Lower leg skin (tissue), 4 donors: ENCODE measurements around the gene CTSL. TPM values are rescaled to one million over a fixed set of nuclear protein-coding genes. Genes with fewer than 3 reads are reported as not detected.
"Not testable (repeated sequence)": the region's sequence is repeated elsewhere in the genome, so short reads cannot be mapped to it uniquely, and the experiment has no call there.

Source experiments
- DNase-seq, 2 donors: peaks; one replicate each; pipeline ENCODE4 v3.0.0-alpha.2; 2019; ENCODE audit warnings: low spot score in 2 of 2
- H3K4me3 ChIP-seq: fragments of 200-600 bp; sonication (generic); 2 replicates; pipeline ENCODE4 v1.5.1; 2017; ENCODE audit warnings: mild to moderate bottlenecking, low read depth; ENCODE audit not compliant: poor library complexity, severe bottlenecking
- POLR2A ChIP-seq, 2 donors: fragments of 450-650 bp; IDR thresholded peaks; one replicate each; pipeline ENCODE4 v1.6.1; 2016 to 2017; ENCODE audit warnings: antibody characterized with exemption in 2 of 2, mild to moderate bottlenecking in 1 of 2, moderate library complexity in 1 of 2
- WGBS, 2 donors: methylation state at CpG; one replicate each; pipeline ENCODE4 v1.1.5; 2018; 5-methylcytosine and 5-hydroxymethylcytosine counted together
- intact Hi-C: fragments of 100-400 bp; cut with DNase I; formaldehyde crosslinking; loops from one replicate; pipeline ENCODE4 v1.15.0; 2023; ENCODE audit warnings: low total_unique reads
- total RNA-seq, 4 donors: library from RNA; depleted of rRNA; stranded (reverse); fragments of >200 nt; gene quantifications; one replicate each; pipeline ENCODE4 v1.1.0, GENCODE V29; 2016
- TF ChIP-seq, protein P1 (sequence below), 3 donors: fragments of 450-650 bp; IDR thresholded peaks; one replicate each; pipeline ENCODE4 v1.5.1; 2016; ENCODE audit warnings: antibody characterized with exemption in 3 of 3, mild to moderate bottlenecking in 3 of 3, moderate library complexity in 2 of 3

CTSL gene
- total RNA-seq, 4 donors from 2014 or later, result 22.0 to 41.3 (median 33.8) TPM

DNA sequence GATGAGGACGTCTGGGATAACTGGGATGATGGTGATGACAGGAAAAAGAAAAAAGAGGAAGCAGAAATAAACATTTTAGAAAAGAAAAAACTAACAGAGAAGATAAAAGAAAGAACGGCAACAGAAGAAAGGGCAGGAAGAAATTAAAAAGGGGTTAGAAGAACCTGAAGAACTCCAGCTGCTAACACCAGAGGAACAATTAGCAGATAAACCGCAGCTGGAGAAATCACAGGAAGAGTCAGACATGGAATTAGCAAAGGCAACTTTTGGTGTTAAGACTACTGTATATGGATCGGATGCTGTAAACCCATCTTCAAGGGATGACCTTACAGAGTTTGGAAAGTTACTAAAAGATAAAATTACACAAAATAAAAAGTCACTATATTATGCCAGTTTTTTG, 15.4 kb downstream of the CTSL start:
- TF ChIP-seq, protein P1, sequence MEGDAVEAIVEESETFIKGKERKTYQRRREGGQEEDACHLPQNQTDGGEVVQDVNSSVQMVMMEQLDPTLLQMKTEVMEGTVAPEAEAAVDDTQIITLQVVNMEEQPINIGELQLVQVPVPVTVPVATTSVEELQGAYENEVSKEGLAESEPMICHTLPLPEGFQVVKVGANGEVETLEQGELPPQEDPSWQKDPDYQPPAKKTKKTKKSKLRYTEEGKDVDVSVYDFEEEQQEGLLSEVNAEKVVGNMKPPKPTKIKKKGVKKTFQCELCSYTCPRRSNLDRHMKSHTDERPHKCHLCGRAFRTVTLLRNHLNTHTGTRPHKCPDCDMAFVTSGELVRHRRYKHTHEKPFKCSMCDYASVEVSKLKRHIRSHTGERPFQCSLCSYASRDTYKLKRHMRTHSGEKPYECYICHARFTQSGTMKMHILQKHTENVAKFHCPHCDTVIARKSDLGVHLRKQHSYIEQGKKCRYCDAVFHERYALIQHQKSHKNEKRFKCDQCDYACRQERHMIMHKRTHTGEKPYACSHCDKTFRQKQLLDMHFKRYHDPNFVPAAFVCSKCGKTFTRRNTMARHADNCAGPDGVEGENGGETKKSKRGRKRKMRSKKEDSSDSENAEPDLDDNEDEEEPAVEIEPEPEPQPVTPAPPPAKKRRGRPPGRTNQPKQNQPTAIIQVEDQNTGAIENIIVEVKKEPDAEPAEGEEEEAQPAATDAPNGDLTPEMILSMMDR (IDR thresholded peaks at IDR 0.05), result no peak
- no peak for TF ChIP-seq POLR2A (IDR thresholded peaks at IDR 0.05)
- 48 to 51% methylated on average over 4 of the region's 4 CpGs for WGBS, 2 donors
- intact Hi-C loops, result no loop called here
- no peak overlapping the region for H3K4me3 ChIP-seq
- no peak for DNase-seq

DNA sequence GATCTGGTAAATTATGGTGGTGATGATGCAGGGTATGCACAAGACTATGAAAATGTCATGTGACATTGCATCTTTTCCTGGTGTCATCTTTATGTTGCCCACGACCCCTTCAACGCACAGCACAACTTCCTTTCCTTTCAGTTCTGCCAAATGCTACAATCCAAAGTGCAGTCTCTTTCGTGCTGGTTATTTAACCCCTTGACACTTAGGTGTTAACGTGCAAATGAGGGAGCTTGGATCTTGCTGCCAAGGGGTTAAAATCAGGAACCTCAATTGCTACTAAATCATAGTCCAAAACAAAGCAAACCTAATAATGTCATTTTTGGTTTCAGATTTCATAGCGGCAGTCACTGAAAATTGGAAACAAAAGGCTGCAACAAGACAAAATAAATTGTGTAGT, 16.0 kb downstream of the CTSL start:
- intact Hi-C loops, result no loop called here
- no peak overlapping the region for H3K4me3 ChIP-seq
- 29% methylated on average over 5 of the region's 5 CpGs for WGBS, 2 donors
- no peak for DNase-seq
- TF ChIP-seq, protein P1 (IDR thresholded peaks at IDR 0.05), result no peak
- no peak for TF ChIP-seq POLR2A (IDR thresholded peaks at IDR 0.05)

DNA sequence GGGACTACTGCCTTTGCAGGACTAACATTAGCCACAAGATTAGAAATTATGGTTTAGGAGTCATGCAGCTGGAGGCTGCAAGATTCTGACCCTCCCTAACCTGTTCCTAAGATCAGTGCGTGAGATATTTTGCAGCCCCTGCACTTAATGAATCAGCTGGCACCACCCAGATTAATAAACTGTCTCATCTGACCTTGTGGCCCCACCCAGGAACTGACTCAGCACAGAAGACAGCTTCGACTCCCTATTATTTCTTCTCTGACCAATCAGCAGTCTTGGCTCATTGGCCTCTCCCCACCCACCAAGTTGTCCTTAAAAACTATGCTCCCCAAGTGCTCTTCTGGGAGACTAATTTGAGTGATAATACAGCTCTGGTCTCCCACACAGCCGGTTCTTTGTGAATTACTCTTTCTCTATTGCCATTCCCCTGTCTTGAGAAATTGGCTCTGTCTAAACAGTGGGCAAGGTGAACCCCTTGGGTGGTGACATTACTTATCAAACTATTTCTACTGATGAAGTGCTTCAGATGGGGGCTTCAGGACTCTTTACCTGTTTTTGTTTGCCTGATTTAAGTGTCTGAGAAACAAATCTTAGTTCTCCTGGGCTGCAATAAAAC, 17.0 kb downstream of the CTSL start:
- no peak overlapping the region for H3K4me3 ChIP-seq
- DNase-seq, result no peak
- intact Hi-C loops, result no loop called here
- TF ChIP-seq, protein P1 (IDR thresholded peaks at IDR 0.05), result no peak
- TF ChIP-seq POLR2A (IDR thresholded peaks at IDR 0.05), result no peak
- WGBS, 2 donors, result 55 to 66% methylated on average over 3 of the region's 3 CpGs

DNA sequence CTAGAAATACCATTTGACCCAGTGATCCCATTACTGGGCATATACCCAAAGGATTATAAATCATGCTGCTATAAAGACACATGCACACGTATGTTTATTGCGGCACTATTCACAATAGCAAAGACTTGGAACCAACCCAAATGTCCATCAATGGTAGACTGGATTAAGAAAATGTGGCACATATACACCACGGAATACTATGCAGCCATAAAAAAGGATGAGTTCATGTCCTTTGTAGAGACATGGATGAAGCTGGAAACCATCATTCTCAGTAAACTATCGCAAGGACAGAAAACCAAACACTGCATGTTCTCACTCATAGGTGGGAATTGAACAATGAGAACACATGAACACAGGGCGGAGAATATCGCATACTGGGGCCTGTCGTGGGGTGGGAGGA, 18.3 kb downstream of the CTSL start:
- WGBS, 2 donors, result 92% methylated on average over 7 of the region's 7 CpGs
- intact Hi-C loops, H3K4me3 ChIP-seq, DNase-seq: not testable (repeated sequence)

DNA sequence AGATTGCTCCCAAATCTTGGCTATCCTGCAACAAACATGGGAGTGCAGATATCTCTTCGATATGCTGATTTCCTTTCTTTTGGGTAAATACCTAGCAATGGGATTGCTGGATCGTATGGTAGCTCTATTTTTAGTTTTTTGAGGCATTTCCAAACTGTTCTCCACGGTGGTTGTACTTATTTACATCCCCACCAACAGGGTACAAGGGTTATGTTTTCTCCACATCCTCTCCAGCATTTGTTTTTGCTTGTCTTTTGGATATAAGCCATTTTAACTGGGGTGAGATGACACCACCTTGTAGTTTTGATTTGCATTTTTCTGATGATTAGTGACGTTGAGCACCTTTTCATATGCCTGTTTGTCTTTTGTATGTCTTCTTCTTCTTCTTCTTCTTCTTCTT, 20.3 kb downstream of the CTSL start:
- DNase-seq, result no peak
- intact Hi-C loops, result no loop called here
- TF ChIP-seq, protein P1 (IDR thresholded peaks at IDR 0.05), result no peak
- WGBS, 2 donors, result 58 to 64% methylated on average over 4 of the region's 4 CpGs
- no peak overlapping the region for H3K4me3 ChIP-seq

DNA sequence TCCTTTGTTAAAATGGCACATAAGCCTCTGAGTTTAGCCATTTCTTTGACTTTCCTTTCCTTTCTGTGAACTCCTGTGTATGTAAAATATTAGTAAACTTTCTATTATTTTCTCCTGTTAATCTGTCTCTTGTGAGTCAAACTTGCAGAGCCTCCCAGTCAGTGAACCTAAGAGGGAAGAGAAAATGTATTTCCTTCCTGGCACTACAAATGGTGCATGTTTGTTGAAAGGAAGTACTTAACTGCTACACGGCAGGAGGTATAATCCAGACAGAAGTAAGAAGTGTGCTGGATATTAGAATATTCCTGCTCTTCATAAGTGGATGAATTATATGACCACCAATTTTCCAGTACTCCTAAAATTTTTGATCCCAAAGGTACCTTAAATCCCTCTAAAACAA, 23.0 kb downstream of the CTSL start:
- intact Hi-C loops, result no loop called here
- WGBS, 2 donors, result 35 to 37% methylated on average over 1 of the region's 1 CpG
- TF ChIP-seq POLR2A (IDR thresholded peaks at IDR 0.05), result no peak
- TF ChIP-seq, protein P1 (IDR thresholded peaks at IDR 0.05), result no peak
- DNase-seq, result no peak
- H3K4me3 ChIP-seq, result no peak overlapping the region
